Duodenal mucosa (tissue), 2 donors: ENCODE data around the gene DHRS7B.

ENCODE experiments used
- H3K27ac ChIP-seq: one replicate; pipeline ENCODE4 v1.7.0; 2013; ENCODE audit warnings: low read depth, low read length
- H3K27me3 ChIP-seq, 2 donors: one replicate each; pipeline ENCODE4 v1.7.0; 2013; ENCODE audit warnings: low read length in 2 of 2, control low read depth in 1 of 2; ENCODE audit not compliant: insufficient read depth in 2 of 2, control insufficient read depth in 1 of 2
- H3K36me3 ChIP-seq, 2 donors: one replicate each; pipeline ENCODE4 v1.7.0; 2013; ENCODE audit warnings: low read length in 2 of 2, control low read depth in 1 of 2; ENCODE audit not compliant: insufficient read depth in 2 of 2, control insufficient read depth in 1 of 2
- H3K4me1 ChIP-seq, 2 donors: one replicate each; pipeline ENCODE4 v1.7.0; 2013; ENCODE audit warnings: low read length in 2 of 2, control low read depth in 1 of 2; ENCODE audit not compliant: insufficient read depth in 2 of 2, control insufficient read depth in 1 of 2
- H3K4me3 ChIP-seq, 2 donors: one replicate each; pipeline ENCODE4 v1.7.0; 2013; ENCODE audit warnings: low read length in 2 of 2, low read depth in 1 of 2
- H3K9ac ChIP-seq, 2 donors: one replicate each; pipeline ENCODE4 v1.7.0; 2013; ENCODE audit warnings: low read length in 2 of 2, low read depth in 1 of 2
- H3K9me3 ChIP-seq, 2 donors: one replicate each; pipeline ENCODE4 v1.7.0; 2013; ENCODE audit warnings: low read length in 2 of 2, control low read depth in 1 of 2; ENCODE audit not compliant: control insufficient read depth in 1 of 2

DHRS7B gene

DNA sequence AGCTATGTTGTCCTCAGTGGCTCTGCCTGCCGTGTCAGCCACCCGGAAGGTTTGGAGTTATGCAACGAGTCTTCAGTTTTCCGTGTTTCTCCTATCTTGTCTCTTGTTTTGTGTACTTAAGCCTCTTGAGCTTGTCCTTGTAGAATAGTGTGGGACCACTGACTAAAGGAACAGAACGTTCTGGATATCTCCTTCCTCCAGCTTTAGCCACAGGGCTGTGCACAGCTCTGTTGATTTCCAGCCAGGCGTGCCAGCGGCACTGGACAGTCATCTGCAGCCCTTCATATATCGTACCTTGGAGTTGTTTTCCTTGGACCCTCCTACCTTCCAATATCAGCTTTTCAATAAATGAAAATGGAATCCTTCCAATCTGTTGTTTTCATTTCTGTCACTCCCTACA lies 47.4 kb downstream of the DHRS7B start:
- no peaks in the 10 kb centered on the region for H3K9me3 ChIP-seq
- H3K9ac ChIP-seq = no peak overlapping the region
- H3K4me3 ChIP-seq = no peak overlapping the region
- H3K27me3 ChIP-seq = no peaks in the 10 kb centered on the region
- H3K27ac ChIP-seq = no peak overlapping the region
- H3K36me3 ChIP-seq = peaks cover 6 to 29% of the 10 kb centered on the region in 2 donors
- H3K4me1 ChIP-seq = peaks cover 4 to 5% of the 10 kb centered on the region in 2 donors

DNA sequence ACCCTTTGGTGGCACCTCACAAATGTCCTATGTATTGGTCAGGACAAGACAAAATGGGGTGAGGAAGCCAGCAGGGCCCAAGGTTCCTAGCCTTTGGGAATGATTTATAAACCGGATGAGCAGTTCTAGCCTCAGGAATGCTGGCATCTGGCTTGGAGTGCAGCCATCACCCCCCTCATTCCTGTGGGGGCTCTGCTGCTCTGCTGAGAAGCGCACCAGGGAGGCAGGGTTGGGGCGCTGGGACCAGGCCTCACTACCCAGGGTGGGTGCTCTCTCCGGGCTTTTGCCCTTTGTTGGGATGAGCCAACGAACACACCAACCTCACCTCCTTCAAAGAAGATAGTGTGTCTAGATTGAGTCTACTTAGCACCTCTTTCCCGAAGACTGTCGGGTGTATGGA lies 47.9 kb downstream of the DHRS7B start:
- no peak overlapping the region for H3K9ac ChIP-seq
- H3K9me3 ChIP-seq = no peaks in the 10 kb centered on the region
- H3K27me3 ChIP-seq = no peaks in the 10 kb centered on the region
- H3K4me1 ChIP-seq = peaks cover 4 to 5% of the 10 kb centered on the region in 2 donors
- no peak overlapping the region for H3K4me3 ChIP-seq
- peaks cover 6 to 29% of the 10 kb centered on the region in 2 donors for H3K36me3 ChIP-seq
- H3K27ac ChIP-seq = no peak overlapping the region

DNA sequence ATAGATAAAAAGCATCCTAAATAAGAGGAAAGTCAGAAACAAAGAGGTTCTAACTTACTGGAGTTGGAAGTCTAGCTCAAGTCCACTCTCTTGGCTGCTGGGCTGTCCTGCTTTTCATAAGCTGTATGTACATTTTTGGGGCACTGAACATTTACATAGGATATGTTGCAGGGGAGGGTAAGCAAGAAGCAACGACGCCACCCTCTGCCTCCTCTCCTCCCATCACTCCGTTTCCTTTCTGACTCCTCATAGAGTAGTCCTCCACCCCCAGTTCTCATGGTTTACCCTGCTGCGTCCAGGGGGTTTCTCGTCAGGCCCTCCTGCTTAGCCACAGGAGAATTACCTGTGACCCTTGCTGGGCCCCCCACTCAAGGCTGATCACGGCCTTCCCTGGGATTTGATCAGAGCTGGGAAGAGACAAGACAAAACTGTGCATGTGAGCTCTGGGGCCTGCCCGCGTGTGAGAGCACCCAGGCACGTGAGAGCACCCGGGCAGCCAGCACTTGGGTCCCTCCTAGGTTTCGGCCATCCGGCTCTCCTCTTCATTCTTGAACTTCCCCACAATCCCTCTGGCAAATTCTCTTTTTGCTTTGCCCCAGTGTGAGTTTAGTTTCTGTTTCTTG lies 50.1 kb downstream of the DHRS7B start:
- Histone ChIP-seq H3K27me3 (no peaks in the 10 kb centered on the region), H3K36me3 (peaks cover 6 to 29% of the 10 kb centered on the region in 2 donors), H3K9me3 (no peaks in the 10 kb centered on the region), H3K9ac (no peak overlapping the region), H3K4me1 (no peaks in the 10 kb centered on the region), H3K27ac (no peak overlapping the region), H3K4me3 (no peak overlapping the region)

DNA sequence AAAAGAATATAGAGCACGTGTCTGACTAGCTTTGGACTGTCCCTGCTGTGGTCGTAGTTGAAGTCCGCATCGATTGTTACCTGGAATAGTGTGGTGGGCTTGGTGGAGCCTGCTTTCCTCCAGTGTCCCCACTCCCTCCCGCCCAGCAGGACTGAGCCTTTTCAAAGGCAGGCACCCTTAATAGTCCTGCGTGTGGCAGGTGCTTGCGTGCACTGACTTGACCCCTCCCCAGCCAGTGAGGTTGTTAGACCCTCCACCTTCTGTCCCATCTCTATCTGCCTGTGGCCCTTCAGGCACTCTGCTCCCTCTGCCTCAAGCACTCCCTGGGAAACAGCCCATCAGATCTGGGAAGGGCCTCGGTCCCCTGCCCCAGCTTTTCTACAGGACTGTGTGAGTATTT lies 50.6 kb downstream of the DHRS7B start:
- H3K9me3 ChIP-seq = no peaks in the 10 kb centered on the region
- no peaks in the 10 kb centered on the region for H3K27me3 ChIP-seq
- H3K27ac ChIP-seq = no peak overlapping the region
- H3K4me1 ChIP-seq = no peaks in the 10 kb centered on the region
- H3K4me3 ChIP-seq = no peak overlapping the region
- peaks cover 6 to 29% of the 10 kb centered on the region in 2 donors for H3K36me3 ChIP-seq
- no peak overlapping the region for H3K9ac ChIP-seq

DNA sequence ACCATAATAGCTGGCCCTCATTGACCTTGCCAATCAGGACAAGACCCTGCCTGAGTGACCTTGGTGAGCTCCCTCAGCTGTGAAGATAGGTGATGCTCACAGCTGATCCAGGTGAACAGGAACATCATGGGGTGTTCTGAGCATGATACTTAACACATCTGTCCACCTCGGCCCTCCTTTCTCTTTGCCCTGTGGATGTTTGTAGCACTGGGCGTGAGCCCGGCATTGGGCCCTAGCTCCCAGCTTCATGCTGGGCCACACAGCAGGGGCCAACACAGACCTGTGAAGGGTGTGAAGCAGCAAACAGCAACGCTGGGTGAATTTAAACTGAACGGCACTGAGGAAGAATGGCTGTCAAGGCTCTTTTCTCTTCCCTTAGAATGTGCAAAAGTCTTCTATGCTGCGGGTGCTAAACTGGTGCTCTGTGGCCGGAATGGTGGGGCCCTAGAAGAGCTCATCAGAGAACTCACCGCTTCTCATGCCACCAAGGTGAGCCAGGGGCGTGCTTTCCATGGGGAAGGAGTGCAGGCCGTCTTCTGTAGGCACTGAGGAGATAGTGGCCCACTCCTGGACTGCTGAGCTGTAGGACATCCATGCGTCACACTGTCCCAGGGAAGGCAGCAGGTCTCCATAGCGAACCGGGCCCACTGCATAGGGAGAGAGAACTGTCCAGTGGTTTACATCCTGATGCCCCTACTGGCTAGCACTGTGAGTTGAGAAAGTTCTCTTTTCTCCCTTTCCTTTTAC lies 51.3 kb downstream of the DHRS7B start:
- Histone ChIP-seq H3K9me3 (no peaks in the 10 kb centered on the region), H3K4me3 (no peak overlapping the region), H3K9ac (no peak overlapping the region), H3K27me3 (no peaks in the 10 kb centered on the region), H3K27ac (no peak overlapping the region), H3K4me1 (no peaks in the 10 kb centered on the region), H3K36me3 (peaks cover 4 to 23% of the 10 kb centered on the region in 2 donors)

DNA sequence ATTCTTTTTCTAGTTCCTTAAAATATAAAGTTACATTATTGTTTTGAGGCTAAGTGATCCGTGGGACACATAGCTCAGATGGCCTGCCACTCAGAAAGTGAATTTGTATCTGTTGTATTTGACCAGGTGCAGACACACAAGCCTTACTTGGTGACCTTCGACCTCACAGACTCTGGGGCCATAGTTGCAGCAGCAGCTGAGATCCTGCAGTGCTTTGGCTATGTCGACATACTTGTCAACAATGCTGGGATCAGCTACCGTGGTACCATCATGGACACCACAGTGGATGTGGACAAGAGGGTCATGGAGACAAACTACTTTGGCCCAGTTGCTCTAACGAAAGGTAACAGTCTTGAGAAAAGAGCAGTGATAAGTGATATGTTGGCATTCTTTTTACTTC lies 56.7 kb downstream of the DHRS7B start:
- H3K4me3 ChIP-seq = no peak overlapping the region
- H3K27ac ChIP-seq = no peak overlapping the region
- H3K36me3 ChIP-seq = peaks cover 19 to 33% of the 10 kb centered on the region in 2 donors
- no peaks in the 10 kb centered on the region for H3K9me3 ChIP-seq
- no peak overlapping the region for H3K9ac ChIP-seq
- H3K4me1 ChIP-seq = no peaks in the 10 kb centered on the region
- H3K27me3 ChIP-seq = no peaks in the 10 kb centered on the region

DNA sequence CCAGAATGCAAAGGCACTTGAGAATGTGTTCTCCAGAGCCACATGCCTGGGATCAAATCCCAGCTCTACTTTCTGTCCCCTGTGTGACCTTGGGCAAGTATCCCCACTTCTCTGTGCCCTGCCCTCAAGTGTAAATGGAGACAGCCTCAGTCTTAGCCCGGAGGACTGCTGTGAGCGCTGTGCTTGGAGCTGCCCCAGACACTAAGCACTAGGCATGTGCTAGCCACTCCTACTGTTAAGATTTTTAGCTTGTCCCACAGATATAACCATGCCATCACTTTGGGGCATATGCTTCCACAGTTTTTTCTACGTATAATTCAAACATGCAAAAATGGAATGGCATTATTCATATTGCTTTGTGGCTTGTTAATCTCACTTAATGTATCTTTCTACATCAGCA lies 57.8 kb downstream of the DHRS7B start:
- peaks cover 24 to 44% of the 10 kb centered on the region in 2 donors for H3K36me3 ChIP-seq
- no peaks in the 10 kb centered on the region for H3K27me3 ChIP-seq
- no peak overlapping the region for H3K27ac ChIP-seq
- no peak overlapping the region for H3K9ac ChIP-seq
- no peaks in the 10 kb centered on the region for H3K9me3 ChIP-seq
- H3K4me3 ChIP-seq = no peak overlapping the region
- H3K4me1 ChIP-seq = no peaks in the 10 kb centered on the region

DNA sequence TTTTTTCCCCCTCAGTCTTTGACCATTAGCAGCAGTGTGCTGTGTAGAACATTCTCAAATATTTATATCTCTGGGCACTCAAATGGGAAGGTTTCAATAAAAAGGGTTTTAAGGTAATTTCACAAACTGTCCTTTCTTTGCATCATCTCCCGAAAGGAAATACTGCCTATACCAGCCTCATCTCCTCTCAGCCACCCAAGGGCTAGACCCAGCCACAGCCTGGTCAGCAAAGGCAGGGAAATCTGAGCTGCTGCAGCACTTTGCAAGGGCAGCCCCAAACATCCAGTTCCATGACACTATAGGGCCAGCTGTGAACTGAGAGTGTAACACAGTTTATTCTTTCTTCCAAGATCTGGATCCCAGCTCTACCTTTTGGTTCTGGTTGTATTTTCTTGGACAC lies 58.3 kb downstream of the DHRS7B start:
- H3K4me3 ChIP-seq = no peak overlapping the region
- H3K36me3 ChIP-seq = peaks cover 24 to 45% of the 10 kb centered on the region in 2 donors
- H3K9ac ChIP-seq = no peak overlapping the region
- H3K27me3 ChIP-seq = no peaks in the 10 kb centered on the region
- H3K9me3 ChIP-seq = no peaks in the 10 kb centered on the region
- no peaks in the 10 kb centered on the region for H3K4me1 ChIP-seq
- no peak overlapping the region for H3K27ac ChIP-seq

DNA sequence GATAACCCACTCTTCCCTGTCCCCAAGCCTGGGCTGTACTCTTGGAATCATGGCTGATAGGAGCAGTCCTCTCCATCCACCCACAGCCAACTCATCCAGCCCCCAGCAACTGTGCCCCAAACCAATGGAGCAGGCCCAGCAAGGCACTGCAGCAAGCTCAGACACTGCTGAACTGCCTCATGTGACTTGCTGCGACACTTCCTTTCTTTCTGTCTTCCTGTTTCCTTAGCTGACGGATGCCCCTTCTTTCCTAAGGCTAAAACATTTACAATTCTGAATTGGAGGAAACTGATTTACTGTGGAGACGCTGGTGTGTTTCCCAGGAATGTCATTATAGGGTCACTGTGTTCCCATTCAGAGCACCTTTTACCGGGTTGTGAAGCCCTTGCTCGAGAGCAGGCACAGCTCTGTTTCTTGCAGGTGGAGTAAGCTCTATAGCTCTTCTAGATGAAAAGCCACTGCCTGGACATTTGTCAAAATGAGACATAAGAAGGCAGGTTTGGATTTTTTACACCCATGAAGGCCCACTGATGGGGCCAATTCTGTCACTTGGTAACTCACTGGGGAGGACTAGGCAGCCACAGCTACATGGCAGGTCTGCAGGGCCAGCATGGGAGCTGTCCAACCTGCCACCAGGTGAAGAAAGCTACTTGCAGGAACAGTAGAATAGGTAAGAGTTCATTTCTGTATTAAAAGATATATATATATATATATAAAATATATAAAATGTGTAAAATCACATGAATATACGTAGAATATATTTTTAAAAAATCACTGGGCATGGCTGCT lies 59.8 kb downstream of the DHRS7B start:
- peaks cover 28 to 52% of the 10 kb centered on the region in 2 donors for H3K36me3 ChIP-seq
- no peak overlapping the region for H3K9ac ChIP-seq
- no peak overlapping the region for H3K4me3 ChIP-seq
- no peaks in the 10 kb centered on the region for H3K27me3 ChIP-seq
- H3K9me3 ChIP-seq = no peaks in the 10 kb centered on the region
- no peak overlapping the region for H3K27ac ChIP-seq
- H3K4me1 ChIP-seq = no peaks in the 10 kb centered on the region

DNA sequence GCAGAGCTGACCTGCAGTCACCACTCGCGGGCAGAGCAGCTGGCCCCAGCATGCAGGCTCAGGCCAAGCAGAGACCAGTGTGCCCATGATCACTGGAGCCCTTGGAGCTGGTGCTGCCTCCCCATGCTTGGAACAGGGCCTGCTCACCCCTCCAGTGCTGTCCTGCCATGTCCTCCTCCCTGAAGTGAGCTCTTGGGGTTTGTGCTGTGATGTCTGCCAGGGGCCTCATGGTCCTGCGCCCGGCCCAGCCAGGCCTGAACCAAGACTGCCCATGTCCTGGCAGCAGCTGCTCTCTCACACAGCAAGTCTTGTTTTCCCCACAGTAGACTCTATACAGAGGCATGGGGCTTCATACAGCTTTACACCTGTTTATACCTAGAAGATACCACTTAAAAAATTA lies 62.6 kb downstream of the DHRS7B start:
- no peaks in the 10 kb centered on the region for H3K9me3 ChIP-seq
- H3K36me3 ChIP-seq = peaks cover 19 to 42% of the 10 kb centered on the region in 2 donors
- H3K4me3 ChIP-seq = no peak overlapping the region
- H3K9ac ChIP-seq = no peak overlapping the region
- no peaks in the 10 kb centered on the region for H3K27me3 ChIP-seq
- H3K27ac ChIP-seq = no peak overlapping the region
- H3K4me1 ChIP-seq = peaks cover 4 to 5% of the 10 kb centered on the region in 2 donors
